ENCODE results near the gene PAPPA2. TPM values are rescaled to one million over a fixed set of nuclear protein-coding genes. Genes with fewer than 3 reads are reported as not detected.

Gene PAPPA2
- total and polyA plus RNA-seq, 2 of the 4 experiments (the other 2 are of a cell fraction) = 0.10 to 0.18 TPM

DNA sequence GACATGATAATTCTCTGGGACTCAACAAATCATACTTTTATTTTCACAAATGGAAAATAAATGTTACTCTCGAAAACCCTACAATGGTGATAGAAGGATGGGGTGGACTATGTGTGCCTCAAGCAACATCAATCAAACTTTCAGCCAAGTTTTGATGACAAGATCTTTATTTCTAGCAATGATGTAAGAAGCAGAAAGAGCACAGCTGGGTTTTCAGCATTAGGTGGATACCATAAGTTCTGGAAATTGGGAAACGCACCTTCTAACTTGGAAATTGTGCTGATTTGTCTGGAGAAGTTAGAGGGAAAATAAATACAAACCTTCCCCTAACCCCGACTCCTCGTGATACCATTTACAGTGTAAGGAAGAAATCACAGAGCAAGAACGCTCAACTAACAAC, 320.3 kb downstream of the PAPPA2 start:
- no peak overlapping the region for H2BK5ac ChIP-seq (ENCODE audit: low read depth, low read length, poor library complexity, severe bottlenecking)

More for the DNA sequence above, 320.3 kb downstream of the PAPPA2 start:
- Histone ChIP-seq H3K9me1 (ENCODE audit: insufficient read depth, low read length) (no peaks in the 10 kb centered on the region), H3K56ac (ENCODE audit: extremely low read depth, insufficient read depth, low read length) (no peak overlapping the region), H2AK5ac (ENCODE audit: low read depth, low read length) (no peak overlapping the region), H3K27me3 (ENCODE audit: control insufficient read depth, insufficient read depth, low read length) (no peaks in the 10 kb centered on the region), H3K14ac (replicated peaks; ENCODE audit: low read depth, low read length) (no peak overlapping the region), H3K4ac (ENCODE audit: low read depth, low read length) (no peak overlapping the region), H4K5ac (ENCODE audit: low read depth, low read length) (no peak overlapping the region), H4K8ac (ENCODE audit: low read depth in 2 of 2, low read length in 2 of 2) (no peak overlapping the region), H3K23ac (ENCODE audit: low read depth, low read length) (no peak overlapping the region), H3K9me3 (ENCODE audit: control insufficient read depth, insufficient read depth, low read length) (0 out of 2 replicates have a peak, but pooled peaks cover 3% of the 10 kb centered on the region), H2BK120ac (ENCODE audit: low read depth, low read length) (no peak overlapping the region), H3K27ac (ENCODE audit: insufficient read depth, low read length) (no peak overlapping the region), H3K9ac (ENCODE audit: low read depth, low read length) (no peak overlapping the region), H3K79me1 (ENCODE audit: low read depth in 1 of 2, low read length in 2 of 2) (no peaks in the 10 kb centered on the region), H3K4me2 (ENCODE audit: low read depth, low read length) (no peak overlapping the region), H2AK9ac (replicated peaks; ENCODE audit: low read depth, low read length, poor library complexity) (no peak overlapping the region), H2AFZ (replicated peaks; ENCODE audit: low read length, poor library complexity) (no peak overlapping the region), H3K36me3 (ENCODE audit: control insufficient read depth, insufficient read depth, low read length) (no peaks in the 10 kb centered on the region), H2BK20ac (ENCODE audit: low read depth, low read length) (no peak overlapping the region), H4K20me1 (ENCODE audit: insufficient read depth, low read length) (no peaks in the 10 kb centered on the region), H3K4me3 (ENCODE audit: insufficient read depth, low read depth, low read length) (no peak overlapping the region), H2BK15ac (ENCODE audit: low read depth, low read length) (no peak overlapping the region), H3K18ac (ENCODE audit: low read depth, low read length) (no peak overlapping the region), H3K4me1 (ENCODE audit: control insufficient read depth, insufficient read depth, low read length) (no peaks in the 10 kb centered on the region), H4K91ac (ENCODE audit: insufficient read depth, low read depth, low read length) (no peak overlapping the region)
- ATAC-seq (ENCODE audit: low read depth) (no peak), DNase-seq (no peak)
- in situ Hi-C loops (cut with MboI; ENCODE audit: low sequenced_read_pairs) = no loop called here
- intact Hi-C loops (cut with micrococcal nuclease) = no loop called here
- no CpG with 5 or more reads among the region's 5 CpGs for WGBS, 2 experiments (ENCODE audit: extremely low coverage in 2 of 2, insufficient read length in 1 of 2)
- ChIA-PET CTCF (no interaction called here), POLR2A (ENCODE audit: unreplicated experiment) (no interaction called here)
- TF ChIP-seq CHD1 (IDR thresholded peaks at IDR 0.05; ENCODE audit: low read depth, low read length) (no peak), MAFK (IDR thresholded peaks at IDR 0.05; ENCODE audit: low read depth, low read length) (no peak), BHLHE40 (IDR thresholded peaks at IDR 0.05; ENCODE audit: low read depth, low read length) (no peak), MXI1 (IDR thresholded peaks at IDR 0.05; ENCODE audit: borderline replicate concordance, low read depth, low read length) (no peak), RCOR1 (IDR thresholded peaks at IDR 0.05; ENCODE audit: insufficient replicate concordance, low read length) (no peak)
- dilution Hi-C loops (cut with HindIII; ENCODE audit: low sequenced_read_pairs, unreplicated experiment) = no loop called here
- BruUV-seq (replicated peaks) = no TSS peak
